GM10248 (cell line): ENCODE results near the gene PKD2L2.

ENCODE experiments used
- CTCF ChIA-PET: fragments of 300-600 bp; sonication (Branson Sonifier 250); formaldehyde crosslinking; extraction: SDS; loops from one replicate; lab custom pipeline; 2021; ENCODE audit warnings: antibody characterized with exemption; lab: Yijun Ruan, JAX
- POLR2A ChIA-PET: fragments of 350-650 bp; sonication (Branson Sonifier 250); formaldehyde crosslinking; extraction: SDS; loops from one replicate; lab custom pipeline; 2020; ENCODE audit warnings: antibody characterized with exemption; lab: Yijun Ruan, JAX
- DNase-seq: peaks from one replicate; pipeline ENCODE4 v3.0.0; 2012; ENCODE audit errors: extremely low spot score
- CTCF ChIP-seq: IDR thresholded peaks from 2 replicates; pipeline ENCODE4 v1.5.1; 2012; ENCODE audit warnings: mild to moderate bottlenecking, low read depth; ENCODE audit errors: extremely low read depth, missing control alignments, control extremely low read depth

The PKD2L2 gene

GRCh38 chr5:137901011-137901817, 12.0 kb downstream of the PKD2L2 start:
- ChIA-PET POLR2A (no interaction called here), CTCF (interaction anchor here (0.9 to 2.2 kb wide), 3 partner anchors 10 to 24 kb away, joined by 3 to 16 read pairs (median 4); partner anchors contain the start of gene PKD2L2)
- no peak for TF ChIP-seq CTCF
- no peak for DNase-seq

GRCh38 chr5:137902408-137903133, 13.3 kb downstream of the PKD2L2 start:
- POLR2A ChIA-PET, result interaction anchor here (0.7 to 1.2 kb wide), 2 partner anchors 13 to 54 kb away, joined by 3 read pairs; partner anchors contain the start of gene PKD2L2
- CTCF ChIA-PET, result interaction anchor here (1.2 to 2.2 kb wide), 5 partner anchors 13 to 149 kb away, joined by 3 to 16 read pairs (median 5); partner anchors contain the start of gene PKD2L2
- TF ChIP-seq CTCF, result no peak
- DNase-seq, result no peak

GRCh38 chr5:137914758-137915157, 25.5 kb downstream of the PKD2L2 start:
- no peak for TF ChIP-seq CTCF

GRCh38 chr5:137916923-137917322, 27.7 kb downstream of the PKD2L2 start:
- ChIA-PET CTCF (interaction anchor here (1.0 to 2.1 kb wide), 4 partner anchors 19 to 138 kb away, joined by 3 to 5 read pairs (median 4); no protein-coding TSS in a partner anchor), POLR2A (no interaction called here)
- DNase-seq, result no peak
- TF ChIP-seq CTCF, result no peak

More at GRCh38 chr5:137914758-137915157, 25.5 kb downstream of the PKD2L2 start:
- POLR2A ChIA-PET, result no interaction called here
- DNase-seq, result no peak
- CTCF ChIA-PET, result no interaction called here

- POLR2A ChIA-PET, result no interaction called here
- TF ChIP-seq CTCF, result no peak
- CTCF ChIA-PET, result no interaction called here
- DNase-seq, result no peak
Observed at GRCh38 chr5:137921931-137922330, 32.7 kb downstream of the PKD2L2 start.

- CTCF ChIA-PET, result interaction anchor here (3.0 kb wide), 1 partner anchor 11 kb away, joined by 15 read pairs; no protein-coding TSS in a partner anchor
- DNase-seq, result no peak
- TF ChIP-seq CTCF, result no peak
- POLR2A ChIA-PET, result no interaction called here
Observed at GRCh38 chr5:137923856-137924255, 34.6 kb downstream of the PKD2L2 start.
